OCI-M2 (cell line): ENCODE measurements around the gene HNRNPF.
"Not testable (repeated sequence)": the region's sequence is repeated elsewhere in the genome, so short reads cannot be mapped to it uniquely, and the experiment has no call there.

Experiments
- DNase-seq: peaks from one replicate; lab custom pipeline; 2025; ENCODE audit not compliant: unreplicated experiment; lab: John Stamatoyannopoulos, UW

The HNRNPF gene

DNA sequence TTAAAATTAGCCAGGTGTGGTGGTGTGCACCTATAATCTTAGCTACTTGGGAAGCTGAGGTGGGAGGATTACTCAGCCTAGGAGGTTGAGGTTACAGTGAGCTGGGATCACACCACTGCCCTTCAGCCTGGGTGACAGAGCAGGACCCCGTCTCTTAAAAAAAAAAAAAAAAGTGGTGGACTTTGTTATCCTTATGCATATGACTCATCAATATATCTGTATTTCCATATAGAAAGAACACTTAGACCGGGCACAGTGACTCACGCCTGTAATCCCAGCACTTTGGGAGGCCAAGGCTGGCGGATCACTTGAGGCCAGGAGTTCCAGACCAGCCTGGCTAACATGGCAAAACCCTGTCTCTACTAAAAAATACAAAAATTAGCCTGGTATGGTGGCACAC, 13.0 kb upstream of the HNRNPF start:
- not testable (repeated sequence) for DNase-seq

DNA sequence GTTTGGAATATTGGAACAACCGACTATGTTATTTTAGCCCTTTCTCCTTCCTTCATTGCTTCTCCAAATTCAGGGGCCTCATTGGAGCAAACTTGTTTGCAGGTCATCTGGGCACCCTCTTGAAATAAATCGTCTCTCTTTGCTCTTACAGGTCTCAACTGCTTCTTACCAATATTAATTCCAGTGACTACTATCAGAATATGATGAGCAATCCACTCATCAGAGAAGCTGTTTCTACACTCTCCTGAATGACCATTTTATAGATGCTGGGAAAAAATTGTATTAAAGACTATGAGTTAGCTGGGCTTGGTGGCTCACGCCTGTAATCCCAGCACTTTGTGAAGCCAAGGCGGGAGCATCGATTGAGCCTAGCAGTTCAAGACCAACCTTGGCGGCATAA, 12.5 kb upstream of the HNRNPF start:
- DNase-seq: no peak

- no peak for DNase-seq
Observed at GRCh38 chr10:43421201-43421507, 12.2 kb upstream of the HNRNPF start.

- DNase-seq: no peak
Observed at GRCh38 chr10:43420369-43421200, 11.6 kb upstream of the HNRNPF start.

GRCh38 chr10:43419997-43420368, 11.0 kb upstream of the HNRNPF start:
- no peak for DNase-seq

DNA sequence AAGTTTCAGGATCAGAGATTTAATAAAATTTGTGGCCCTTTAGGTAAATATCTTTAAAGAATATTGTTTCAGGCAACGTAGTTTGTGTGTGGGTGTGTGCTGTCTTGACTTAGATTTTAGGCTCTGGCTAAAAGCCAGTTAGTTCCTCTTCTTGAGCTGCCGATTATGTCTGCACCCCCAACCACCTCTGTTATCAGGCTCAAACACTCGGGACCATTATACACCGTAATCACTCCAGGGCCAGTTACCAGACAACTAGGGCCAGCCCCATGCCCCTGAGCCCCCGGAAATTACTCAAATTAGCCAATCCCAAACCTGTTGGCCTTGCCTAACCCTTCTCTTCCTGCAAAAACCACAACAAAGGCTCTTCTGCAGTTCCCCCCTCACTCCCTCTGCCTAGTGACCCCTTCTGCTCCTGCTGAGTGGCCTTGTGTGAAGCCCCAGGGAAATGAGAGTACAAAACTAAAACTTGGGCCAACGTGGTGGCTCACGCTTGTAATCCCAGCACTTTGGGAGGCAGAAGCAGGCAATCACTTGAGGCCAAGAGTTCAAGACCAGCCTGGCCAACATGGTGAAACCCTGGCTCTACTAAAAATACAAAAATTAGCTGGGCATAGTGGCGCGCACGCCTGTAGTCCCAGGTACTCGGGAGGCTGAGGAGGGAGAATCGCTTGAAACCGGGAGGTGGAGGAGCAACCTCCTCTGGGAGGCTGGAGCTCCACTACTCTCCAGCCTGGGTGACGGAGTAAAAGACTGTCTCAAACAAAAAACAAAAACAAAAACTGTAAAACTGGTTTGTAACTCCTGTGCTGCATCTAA, 9.2 kb upstream of the HNRNPF start:
- no peak for DNase-seq

- DNase-seq: no peak
Observed at GRCh38 chr10:43415544-43415943, 6.6 kb upstream of the HNRNPF start.

- no peak for DNase-seq
Observed at GRCh38 chr10:43411536-43411935, 2.5 kb upstream of the HNRNPF start.

GRCh38 chr10:43410345-43410744, 1.4 kb upstream of the HNRNPF start:
- no peak for DNase-seq

DNA sequence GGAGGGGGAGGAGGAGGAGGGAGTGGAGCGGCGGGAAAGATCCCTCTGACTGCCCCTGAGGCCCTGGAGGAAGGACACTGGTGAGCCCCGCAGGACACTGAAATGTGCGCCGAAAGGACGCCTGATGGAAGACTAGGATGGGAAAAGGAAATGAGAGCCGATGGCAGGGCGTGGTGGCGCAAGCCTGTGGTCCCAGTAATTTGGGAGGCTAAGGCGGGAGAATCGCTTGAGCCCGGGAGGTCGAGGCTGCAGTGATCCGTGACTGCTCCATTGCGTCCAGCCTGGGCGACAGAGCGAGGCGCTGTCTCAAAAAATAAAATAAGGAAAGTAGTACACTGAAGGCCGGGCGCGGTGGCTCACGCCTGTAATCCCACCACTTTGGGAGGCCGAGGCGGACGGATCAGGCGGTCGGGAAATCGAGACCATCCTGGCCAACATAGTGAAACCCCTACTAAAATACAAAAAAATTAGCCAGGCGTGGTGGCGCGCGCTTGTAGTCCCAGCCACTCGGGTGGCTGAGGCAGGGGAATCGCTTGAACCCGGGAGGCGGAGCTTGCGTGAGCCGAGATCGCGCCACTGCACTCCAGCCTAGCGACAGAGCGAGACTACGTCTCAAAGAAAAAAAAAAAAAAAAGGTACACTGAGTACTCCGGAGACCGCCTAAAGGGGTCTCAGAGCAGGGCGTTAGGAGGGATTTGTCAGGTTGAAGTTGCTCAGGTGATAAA, 561 bp upstream of the HNRNPF start:
- DNase-seq: no peak

- DNase-seq: no peak
Observed at GRCh38 chr10:43408331-43408709, 666 bp downstream of the HNRNPF start.

GRCh38 chr10:43407576-43408330, 1.2 kb downstream of the HNRNPF start:
- DNase-seq: no peak

GRCh38 chr10:43407148-43407575, 1.8 kb downstream of the HNRNPF start:
- DNase-seq: no peak

DNA sequence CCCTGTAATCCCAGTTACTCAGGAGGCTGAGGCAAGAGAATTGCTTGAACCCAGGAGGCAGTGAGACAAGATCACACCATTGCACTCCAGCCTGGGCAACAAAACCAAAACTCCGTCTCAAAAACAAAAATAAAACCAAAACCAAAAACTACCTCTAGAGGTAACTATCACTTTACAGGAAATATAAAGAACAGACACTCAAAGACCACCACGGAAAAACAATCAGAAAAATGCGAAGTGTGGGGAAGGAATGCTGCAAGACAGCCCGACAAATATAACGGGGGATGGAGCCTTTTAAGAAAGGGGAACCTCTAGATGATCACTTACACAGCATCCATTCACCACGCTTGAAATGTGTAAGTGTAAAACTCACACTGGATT, 4.3 kb downstream of the HNRNPF start:
- DNase-seq: no peak

DNA sequence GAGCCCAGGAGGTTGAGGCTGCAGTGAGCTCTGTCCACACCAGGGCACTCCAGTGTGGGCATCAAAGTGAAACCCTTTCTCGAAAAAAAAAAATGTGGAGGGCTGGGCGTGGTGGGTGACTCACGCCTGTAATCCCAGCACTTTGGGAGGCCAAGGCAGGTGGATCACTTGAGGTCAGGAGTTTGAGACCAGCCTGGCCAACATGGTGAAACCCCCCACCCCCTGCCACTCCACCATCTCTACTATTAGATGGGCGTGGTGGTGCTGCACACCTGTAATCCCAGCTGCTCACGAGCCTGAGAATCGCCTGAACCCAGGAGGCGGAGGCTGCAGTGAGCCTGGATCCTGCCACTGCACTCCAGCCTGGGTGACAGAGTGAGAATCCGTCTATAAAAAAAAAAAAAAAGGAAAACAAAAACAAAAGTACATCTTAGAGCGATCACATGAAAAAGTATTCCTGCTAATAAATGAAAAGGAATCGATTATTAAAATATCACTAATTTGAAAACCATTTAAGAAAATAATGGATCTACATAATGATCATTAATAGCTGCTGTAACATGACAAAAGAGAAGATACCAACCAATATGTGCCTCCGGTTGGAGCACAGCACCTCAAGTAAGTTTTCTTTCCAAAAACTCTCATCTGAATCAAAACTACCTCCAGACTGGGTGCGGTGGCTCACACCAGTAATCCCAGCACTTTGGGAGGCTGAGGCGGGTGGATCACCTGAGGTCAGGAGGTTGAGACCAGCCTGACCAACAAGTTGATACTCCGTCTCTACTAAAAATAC, 4.9 kb downstream of the HNRNPF start:
- DNase-seq: no peak

GRCh38 chr10:43402880-43403452, 6.0 kb downstream of the HNRNPF start:
- DNase-seq: no peak

GRCh38 chr10:43402176-43402575, 6.8 kb downstream of the HNRNPF start:
- DNase-seq: no peak

- DNase-seq: no peak
Observed at GRCh38 chr10:43401627-43402026, 7.4 kb downstream of the HNRNPF start.

DNA sequence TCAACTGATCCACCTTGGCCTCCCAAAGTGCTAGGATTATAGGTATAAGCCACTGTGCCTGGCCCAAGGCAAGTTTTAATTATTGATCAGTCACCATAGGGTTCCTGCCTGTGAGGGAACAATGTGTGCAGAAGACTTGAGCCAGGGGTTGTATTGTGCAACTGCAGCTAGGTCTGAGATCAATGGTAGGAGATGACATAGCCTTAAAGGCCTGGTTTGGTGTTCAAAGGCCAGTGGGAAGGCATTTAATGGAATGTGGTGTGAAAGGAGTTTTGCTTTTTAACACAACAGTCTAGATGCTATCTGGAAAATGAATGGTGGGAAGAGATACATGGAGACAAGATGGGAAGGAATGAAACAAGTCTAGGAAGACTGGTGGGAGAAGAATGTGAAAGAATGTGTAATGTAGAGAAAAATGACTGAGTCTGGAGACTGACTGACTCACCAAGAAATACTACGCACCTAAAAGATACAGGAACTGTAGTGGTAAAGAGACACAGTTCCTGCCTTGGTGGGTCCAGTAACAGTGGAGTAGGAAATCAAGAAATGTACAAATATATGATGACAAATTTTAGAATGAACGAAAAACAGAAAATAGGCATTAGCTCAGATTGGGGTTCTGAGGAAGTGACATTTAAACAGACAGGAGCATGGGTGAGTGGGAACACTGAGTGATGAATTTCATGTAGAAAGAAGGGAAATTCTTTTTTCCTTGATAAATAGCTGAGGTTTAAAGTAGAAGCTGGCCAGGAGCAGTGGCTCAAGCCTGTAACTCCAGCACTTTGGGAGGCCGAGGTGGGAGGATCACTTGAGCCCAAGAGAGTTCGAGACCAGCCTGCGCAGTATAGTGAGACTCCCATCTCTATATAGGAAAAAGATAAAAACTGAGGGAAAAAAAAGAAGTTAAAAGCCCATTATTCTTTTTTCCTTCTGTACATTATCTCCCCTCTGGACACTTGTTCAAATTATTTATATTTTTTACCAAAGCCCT, 9.4 kb downstream of the HNRNPF start:
- DNase-seq: no peak
